GM19099 (cell line): ENCODE data around the gene KRT7.

ENCODE experiments used
- POLR2A ChIP-seq: IDR thresholded peaks from 3 replicates; pipeline ENCODE4 v1.6.1; 2011; ENCODE audit warnings: low read depth; ENCODE audit not compliant: insufficient read length; ENCODE audit errors: extremely low read depth

Gene KRT7

DNA sequence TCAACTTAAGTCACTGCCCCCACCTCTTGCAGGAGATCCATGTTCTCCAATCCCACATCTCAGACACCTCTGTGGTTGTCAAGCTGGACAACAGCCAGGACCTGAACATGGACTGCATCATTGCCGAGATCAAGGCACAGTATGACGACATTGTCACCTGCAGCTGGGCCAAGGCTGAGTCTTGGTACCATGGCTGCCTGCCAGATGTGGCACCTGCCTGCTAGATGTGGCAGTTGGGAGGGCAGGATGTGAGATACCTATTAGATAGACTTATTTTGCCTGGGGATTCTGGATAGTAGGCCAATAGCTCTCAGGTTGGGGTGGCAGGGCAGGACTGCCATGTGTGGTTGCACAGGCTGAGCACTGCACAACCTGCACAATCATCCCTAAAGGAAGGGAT lies 33.5 kb downstream of the KRT7 start:
- no peak for TF ChIP-seq POLR2A

DNA sequence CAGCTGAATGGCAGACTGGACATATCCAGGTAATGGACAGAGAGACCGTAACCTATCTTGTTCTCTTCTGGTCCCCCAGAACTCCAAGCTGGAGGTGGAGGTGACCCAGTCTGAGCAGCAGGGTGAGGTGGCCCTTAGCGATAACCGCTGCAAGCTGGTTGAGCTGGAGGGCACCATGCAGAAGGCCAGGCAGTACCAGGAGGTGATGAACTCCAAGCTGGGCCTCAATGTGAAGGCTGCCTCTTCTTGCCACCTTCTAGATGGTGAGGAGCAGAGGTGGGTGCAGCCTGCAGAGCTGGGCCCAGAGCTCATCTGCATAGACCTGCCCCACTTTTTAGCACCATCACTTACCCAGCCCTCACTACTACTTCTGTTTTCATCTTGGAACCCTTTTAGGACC lies 34.2 kb downstream of the KRT7 start:
- TF ChIP-seq POLR2A: no peak

DNA sequence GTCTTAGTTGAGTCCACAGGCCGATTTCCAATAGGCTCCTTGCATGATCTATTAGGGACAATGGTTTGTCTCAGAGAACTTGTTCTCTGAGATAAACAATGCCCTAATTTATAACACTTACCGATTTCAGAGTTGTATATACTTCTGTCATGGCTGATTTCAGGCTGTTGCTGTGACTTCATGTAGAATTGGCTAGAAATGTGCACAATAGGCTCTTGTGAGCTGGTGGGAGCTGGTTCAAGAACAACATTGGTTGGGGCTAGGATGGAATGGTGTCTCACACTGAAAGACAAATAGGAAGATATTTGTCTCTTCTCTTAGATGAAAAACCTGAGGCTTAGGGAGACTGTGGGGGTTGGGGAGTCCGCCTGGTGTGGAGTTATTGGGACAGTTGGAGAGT lies 34.7 kb downstream of the KRT7 start:
- no peak for TF ChIP-seq POLR2A

DNA sequence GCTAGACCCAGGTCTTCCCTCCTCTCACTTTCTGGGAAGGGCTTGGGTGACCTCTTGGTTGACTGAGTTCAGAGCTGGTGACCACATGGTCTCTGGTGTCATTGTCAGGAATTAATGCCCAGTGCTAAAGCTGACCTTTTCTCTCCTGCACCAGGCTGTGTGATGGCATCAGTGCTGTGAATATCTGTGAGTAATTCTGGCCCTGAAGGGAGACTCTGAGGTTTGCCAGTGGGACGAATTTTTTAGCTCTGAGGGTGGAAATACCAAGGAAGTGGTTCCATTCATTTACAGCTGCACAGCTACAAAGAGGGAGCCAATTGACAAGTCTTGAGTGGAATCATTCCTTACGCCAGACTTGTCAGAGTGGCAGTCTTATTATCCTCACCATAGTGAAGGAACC lies 35.2 kb downstream of the KRT7 start:
- no peak for TF ChIP-seq POLR2A

DNA sequence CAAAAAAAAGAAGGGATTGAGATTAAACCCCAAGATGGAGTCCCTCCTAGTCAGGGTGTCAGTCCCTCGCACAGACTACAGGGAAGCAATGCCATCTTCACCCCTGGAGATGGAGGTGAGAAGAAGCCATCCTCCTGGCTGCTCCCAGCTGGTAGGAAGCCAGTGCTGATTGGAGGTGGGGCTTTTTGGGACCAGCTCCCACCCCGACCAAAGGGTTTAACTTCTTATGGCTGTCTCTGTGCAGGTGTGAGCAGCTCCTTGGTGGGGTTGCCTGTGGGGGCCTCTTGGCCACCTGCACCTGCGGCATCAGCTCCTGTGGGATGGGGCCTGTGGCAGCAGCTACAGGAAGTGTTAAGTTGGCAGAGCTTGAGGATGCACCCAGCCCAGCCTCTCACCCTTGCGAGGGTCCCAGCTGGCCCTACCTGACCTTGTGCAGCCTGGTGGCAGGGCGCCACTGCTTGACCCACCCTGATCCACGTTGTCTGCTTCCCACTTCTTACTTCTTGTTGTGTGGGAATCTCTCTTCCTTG lies 37.6 kb downstream of the KRT7 start:
- no peak for TF ChIP-seq POLR2A

DNA sequence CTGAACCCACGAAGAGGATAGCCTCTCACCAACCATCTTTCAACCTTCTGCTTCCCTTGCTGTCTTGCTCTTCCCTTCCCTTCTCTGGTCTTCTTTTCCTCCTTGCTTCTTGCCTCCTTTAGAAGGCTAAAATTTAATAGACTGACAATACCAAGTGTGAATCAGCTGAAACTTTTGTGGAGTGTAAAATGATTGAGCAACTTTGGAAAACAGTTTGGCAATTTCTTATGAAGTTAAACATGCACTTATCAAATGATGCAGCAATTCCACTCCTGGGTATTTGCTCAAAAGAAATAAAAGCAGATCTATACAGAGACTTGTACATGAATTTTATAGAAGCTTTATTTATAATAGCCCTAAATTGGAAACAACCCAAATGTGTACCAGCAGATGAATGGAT lies 38.1 kb downstream of the KRT7 start:
- TF ChIP-seq POLR2A: no peak

DNA sequence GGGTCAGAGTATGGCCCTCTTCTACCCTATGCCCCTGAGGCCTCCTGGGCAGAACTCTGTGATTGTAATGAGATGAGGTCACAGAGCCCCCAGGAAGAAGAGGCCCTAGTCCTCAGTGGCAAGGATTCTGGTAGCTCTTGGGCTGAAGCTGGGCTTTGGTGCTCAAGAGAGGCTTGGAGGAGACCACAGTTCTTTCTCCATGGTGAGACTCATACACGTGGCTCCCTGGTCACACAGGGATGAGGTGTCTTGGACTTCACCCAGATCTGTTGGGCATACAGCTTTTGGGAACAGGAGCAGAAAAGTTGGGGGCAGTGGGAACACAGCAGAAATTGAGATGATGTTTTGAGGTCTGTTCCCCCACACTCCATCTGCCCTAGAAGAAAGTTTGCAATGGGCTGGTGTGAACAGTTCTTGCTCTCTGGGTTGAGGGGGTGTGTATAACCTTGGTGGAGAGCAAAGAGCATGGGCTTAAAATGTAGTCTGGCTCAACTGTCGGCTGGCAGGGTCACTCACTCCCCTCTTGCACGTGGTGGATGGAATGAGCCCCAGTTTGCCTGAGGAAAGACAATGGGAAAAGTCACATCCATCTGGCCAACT lies 41.6 kb downstream of the KRT7 start, which contains the start of gene KRT86:
Gene KRT86 (plus strand): TSS at position 125 of the 600 bp plus-strand sequence. CDS start 27,272 bp downstream, outside the sequence.
- TF ChIP-seq POLR2A: no peak

DNA sequence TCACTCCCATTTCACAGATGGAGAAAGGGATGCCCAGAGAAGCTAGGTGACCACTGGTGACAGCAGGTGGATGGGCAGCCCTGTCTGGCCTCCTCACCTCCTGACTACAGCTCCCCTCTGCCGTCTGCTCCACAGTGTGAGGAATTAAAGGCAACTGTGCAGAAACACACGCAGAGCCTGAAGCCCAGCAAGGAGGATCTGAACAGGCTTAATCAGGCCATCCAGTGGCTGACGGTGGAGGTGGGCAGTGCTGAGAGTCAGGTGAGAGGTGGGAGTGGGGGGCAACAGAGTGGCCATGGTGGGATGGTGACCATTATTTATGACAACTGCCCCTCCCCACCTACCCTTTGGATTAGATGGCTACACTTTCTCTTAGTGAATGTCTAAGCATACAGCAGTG lies 42.6 kb downstream of the KRT7 start:
- no peak for TF ChIP-seq POLR2A

DNA sequence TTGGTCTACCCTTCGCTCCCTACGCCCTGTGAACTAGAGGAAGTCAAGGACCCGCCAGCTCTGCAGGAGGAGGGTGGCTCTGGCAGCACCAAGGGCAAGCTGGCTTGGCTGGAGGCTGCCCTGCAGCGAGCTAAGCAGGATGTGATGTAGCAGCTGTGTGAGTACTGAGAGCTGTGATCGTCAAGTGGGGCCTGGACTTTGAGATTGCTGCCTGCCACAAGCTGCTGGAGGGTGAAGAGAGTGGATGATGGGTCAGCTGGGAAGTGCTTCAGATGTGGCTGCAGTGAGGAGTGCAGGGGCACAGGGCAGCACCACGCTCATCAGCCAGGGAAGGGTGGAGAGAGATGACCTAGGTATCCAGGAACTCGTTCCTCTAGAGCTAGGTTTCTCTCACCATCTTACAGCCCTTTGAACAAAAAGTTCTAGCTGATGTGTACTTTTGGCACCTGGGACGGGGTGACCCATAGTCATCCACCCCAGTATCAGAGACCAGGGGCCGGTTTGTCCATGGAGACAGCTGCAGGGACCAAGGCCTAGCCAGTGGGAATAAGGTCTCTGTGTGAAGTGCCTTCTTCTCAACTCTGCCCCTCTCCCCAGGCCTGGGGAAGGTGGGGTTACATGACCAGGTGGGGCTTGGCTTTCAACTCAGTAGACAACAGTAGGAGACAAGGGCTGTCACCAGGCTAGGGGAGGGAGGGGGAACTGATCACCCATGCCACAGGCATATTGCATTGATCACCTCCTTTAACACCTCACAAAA lies 44.6 kb downstream of the KRT7 start:
- no peak for TF ChIP-seq POLR2A

DNA sequence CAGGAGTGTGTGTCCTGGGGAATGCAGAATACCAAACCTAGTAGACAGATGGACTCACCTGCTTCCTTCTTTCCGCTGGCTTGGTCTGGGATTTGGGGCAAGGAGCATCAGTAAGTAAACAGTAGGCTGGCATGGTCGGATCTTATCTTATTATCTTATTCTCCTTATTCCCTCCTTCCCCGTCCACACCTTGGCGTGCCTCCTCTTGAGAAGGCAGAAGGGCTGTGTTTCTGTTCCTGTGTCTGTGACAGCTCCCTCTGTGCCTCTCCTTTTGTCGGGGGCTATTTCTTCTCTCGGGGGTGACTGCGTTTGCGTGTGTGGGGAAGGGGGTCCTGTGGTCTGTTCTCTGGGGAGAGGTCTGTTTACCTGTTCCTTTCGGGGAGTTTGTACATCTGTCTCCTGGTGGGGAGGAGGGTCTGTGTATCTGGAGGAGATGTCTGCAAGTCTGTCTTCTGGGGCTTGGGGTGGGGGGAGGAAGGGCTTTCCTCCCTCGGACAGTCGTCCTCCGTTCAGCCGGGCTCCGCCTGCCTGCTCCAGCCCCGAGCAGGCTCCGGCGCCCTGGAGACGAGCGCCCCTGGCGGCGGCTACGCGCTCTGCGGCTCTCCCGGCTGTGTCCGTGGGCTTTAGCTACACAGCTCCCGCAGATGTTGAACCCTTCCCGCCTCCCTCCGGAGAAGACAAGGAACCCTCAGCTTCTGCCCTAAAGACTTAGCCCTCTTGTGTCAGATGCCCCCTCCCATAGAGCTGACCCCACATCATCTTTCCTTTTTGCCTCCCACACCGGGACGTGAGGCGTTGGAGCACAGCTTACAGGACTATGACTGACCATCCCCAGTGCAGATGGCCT lies 45.8 kb downstream of the KRT7 start:
- no peak for TF ChIP-seq POLR2A

DNA sequence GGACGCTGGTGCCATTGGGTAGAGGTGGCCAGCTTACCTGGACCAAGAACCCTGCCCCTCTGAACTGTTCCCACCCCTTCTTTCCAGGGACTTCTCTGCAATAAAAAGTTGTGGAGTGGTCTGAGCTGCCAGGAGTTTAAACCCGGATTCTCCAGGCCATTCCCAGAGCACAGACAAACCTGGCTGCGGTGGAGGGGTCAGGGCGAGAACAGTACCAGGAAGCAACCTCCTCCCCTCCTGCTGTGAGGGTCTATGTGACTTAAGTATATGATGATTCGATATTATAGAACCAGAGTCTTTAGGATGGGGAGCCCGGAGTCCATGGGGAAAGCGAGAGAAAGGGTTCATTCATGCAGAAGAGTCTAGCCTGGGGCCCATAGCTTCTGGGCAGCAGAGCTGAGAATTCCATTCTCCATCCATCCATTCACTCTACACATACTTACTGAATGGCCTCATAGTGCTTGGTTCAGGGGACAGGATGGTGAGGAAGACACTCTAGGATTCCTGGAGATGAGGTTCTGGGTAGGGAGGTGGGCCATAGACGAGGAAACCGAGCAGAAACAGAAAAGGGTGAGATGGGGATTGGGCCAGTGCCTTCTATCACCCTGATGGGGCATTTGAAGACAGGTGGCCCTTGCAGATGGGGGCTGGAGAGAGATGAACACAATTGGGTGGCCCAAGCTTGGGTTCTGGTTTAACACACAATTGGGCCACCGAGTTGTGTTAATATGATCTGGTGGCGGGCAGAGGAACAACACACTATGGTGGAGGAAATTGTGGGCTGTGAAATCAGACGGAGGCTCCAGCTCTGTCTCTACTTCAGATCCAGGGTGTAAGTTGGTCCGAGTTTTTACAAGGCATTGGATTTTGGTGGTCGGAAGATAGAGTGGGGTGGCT lies 46.6 kb downstream of the KRT7 start:
- TF ChIP-seq POLR2A: no peak

DNA sequence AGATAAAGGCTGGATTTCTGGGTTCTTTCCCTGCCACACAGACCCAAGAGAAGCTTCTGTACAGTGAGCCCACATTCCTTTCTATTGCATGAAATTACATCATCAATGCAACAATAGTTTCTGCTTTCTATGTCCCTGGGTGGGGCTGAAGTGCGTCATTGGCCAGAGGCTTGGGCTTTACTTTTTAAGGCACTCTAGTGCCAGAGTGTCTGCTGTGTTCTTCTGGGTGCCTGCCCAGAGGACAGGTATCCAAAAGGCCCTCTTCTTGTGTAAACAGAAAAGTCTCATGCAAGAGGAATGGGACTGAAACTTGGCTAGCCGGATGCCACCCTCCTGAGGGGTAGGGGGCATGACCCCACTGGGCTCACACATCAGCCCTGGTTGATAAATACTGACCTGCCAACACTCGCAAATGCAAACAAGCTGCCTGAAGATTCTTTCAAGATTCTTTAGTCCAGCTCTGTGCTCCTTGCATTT lies 47.3 kb downstream of the KRT7 start:
- TF ChIP-seq POLR2A: no peak

DNA sequence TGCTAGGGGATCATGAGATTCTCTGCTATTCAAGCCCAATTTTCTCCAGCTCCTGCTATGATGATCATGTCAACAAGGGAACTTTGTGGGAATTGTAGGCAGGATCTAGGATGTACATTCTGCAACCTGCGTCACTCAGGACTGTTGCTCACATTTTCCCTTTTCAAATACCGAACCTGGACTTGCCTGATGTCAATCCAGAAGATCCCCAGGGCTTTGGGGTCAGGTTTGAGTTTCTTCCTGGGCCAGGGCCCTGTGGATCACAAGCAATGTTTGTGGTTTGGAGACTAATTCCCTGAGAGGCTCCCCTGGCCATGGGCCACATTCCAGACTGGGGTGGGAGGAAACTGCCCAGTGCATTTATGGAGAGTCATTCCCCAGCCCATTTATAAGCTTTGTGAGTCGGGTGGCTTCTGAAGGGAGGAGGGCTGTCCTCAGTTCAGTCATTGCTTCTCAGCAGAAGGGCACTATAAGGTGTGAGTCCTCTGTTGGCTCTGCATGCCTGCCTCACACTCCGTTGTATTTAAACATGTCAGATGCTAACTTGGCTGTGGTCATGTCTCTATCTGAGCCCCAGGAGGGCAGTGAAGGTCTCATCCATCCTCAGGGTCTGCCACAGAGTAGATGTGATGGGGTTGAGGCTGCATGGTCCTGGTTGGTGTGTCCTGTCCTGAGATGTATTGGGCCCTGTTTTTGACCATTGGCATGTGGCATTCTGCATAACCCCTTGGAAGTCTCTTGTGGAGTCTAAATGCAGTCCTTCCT lies 47.9 kb downstream of the KRT7 start:
- TF ChIP-seq POLR2A: no peak
